DMS79 treated with DMSO at 0.1 percent for 48 hours (cell line): ENCODE data around the gene POC1A.

Experiments
- DNase-seq: peaks from one replicate; lab custom pipeline; 2025; lab: John Stamatoyannopoulos, UW

Gene POC1A

DNA sequence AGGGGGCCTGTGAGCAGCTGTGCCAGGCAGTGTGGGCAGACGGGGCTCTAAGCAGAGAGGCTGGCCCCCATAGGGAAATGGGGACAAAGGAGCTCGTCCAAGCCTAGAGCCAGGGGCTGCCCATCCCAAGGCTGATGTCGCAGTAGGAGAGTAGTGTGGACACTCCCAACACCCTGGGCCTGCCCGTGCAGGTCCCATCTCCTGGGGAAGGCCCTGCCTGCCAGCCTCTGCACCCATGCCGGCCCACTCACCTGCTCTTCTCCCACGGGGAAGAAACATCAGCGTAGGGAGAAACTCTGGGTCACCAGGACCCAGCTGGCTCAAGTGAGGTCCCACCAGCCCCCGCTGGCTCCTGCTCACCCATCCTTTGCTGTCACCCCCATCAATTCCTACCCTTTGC, 87.2 kb downstream of the POC1A start:
- no peak for DNase-seq

DNA sequence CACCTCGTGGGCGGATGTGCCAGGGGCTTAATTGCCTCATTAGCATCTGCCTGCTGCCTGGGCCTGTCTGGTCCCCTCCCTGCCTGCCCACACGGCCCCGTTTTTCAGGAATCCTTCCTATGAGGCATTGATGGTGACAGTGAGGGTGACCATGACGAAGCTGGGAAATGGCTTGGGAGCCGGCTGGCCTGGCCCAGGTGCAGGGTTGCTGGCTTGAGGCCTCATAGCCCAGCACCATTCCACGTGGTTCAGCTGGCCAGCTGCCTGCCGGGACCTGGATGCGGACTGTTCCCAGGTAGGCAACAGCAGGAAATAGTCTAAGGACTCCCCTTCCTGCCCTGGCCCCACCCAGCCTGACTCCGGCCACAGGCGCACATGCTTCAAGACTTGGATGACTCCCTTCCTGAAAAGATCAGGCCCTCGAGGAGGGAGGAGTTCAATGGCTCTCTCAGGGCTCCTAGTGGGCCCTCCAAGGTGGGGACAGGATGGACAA, 88.9 kb downstream of the POC1A start:
- DNase-seq: no peak

DNA sequence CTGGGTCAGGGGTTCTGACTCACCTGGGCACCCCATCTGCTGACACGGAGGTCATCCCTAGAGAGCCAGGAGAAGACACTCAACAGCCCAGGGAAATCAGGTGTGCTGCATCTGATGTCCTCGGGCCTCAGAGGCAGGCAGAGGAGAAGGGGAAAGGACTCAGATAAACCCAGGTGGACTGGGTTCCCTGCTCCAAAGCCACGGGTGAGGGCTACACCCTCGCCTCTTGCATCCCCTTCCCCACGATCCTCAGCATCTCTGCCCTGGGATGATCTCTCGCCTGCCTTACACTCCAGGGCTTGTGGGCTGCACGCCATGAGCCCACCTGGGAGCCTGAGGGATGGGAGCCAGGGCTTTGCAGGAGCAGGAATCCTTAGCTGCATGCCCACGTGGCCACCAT, 89.7 kb downstream of the POC1A start:
- no peak for DNase-seq

DNA sequence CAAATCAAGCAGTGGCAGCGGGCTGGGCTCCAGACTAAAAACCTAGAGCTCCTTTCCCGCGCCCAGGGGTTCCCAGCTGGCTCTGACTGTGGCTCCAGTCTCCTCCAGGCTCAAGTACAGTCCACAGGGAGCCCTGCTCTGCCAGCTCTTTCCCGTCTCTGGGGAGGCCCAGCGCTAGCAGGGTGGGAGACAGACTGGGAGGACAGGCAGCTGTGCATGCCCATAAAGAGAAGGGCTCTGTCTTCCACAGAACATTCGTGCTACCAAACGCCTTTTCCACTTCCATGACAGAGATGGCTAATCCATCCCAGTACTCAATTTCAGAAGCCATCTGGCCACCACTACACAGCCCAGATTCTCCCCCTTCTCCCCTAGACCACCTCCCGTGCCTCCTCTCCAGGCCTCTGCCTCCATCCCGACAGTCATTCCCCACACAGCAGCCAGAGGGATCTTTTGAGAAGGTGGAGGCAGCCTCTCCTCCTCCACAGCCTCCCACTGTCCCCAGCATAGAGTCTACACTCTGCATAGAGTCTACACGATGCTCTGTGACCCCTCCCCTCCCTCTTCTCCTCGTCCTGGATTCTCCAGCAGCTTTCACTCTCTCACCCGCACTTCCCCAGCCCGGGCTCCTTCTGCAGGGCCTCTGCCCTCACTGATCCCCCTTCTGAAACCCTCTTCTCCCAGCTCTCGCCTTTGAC, 91.0 kb downstream of the POC1A start:
- no peak for DNase-seq

DNA sequence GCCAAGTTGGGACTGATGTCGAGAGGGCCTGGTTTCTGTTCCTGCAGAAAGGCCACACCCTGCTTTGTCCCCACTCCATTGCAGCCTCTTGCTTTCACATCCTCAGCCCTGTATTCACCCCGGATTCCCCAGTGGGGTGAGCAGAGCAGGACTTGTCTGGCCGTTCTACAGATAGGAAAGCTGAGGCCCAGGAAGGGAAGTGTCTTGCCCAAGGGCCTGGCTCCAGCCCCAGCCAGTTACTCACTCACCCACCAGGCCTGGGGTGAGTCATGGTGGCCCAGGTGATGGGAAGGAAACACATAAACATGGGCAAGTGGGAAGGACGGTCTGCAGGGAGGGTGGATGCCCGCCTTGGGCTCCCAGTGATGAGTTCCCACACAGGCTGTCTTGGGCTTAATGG, 91.7 kb downstream of the POC1A start:
- no peak for DNase-seq

DNA sequence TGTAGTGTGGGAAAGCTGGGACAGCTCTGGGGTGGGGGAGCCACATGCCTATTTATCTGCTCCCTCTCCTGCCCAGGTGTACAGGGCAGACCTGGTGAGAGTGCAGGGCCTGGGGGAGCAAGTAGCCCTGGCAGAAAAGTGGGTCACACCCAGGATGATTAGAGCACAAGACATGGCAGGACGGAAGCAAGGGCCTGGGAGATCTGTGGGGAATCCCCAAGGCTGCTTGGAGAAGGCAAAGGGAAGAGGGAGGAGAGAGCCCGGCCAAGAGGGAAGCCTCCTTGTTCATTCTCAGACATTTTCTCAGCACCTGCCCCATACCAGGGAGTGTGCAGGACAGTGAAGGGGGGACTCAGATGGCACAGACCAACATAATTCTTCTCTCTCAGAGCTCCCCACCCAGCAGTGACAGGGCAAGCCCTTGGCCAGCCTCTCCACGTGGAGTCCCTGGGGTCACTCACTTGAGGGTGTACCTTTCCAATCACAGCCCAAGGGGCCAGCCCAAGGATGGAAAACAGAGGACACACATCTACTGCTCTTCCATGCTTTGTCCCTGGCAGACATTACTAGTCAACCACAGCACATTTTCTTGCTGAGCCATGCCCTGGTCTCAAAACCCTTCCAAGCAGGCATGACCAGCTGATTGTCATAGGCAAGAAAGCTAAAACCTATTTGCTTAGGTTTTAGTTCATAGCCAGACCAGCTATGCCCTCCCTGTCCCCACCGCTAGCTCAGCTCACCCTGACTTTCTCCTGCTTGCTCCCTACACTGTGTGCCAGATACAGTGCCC, 92.9 kb downstream of the POC1A start:
- no peak for DNase-seq

DNA sequence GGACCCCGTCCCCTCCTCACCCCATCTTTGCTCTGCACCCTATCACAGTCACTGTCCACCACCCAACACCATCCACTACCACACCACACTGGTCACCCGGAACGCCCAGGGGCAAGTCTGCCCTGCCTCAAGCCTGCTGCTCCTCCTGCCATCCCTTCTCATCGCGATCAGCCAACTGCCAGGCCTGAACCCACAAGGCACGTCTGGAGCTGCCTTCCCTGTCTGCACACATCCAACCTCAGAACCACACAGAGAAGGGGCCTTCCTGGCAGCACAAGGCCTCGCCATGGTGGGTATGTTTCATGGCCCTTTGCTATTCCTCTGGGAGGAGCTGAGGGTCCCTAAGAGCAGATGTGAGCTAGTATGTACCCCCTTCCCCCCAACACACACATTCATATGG, 94.4 kb downstream of the POC1A start:
- DNase-seq: no peak

DNA sequence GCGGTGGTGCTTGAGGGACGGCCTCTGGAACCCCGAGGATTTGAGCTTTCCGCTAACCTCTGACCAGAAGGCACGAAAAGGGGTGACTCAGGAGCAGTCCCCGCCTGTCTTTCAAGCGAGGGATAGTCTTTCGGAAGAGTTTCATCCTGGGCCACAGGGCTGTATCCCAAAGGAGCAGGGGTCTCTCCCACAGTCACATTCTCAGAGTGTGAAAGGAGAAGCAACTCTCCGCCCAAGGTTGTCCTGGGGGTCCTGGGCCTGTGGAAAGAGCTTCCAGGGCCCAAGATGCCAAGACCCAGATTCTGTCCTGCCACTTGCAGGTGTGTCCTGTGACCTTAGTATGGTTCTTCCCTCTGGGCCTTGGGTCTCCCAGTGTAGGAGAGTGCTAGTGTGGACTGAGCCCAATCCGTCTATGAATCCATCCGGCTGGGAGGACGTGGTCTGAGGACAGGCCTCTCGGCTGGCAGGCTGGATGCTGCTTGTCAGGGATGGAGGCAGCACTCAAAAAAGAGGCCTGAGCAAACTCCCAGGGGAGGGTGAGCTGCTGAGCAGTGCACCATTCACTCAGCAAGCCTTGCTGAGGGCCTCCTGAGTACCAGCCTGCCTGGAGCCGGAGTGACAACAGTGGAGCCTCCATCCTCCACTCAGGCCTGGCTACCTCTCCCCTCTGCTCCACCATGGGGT, 96.3 kb downstream of the POC1A start:
- DNase-seq: no peak

DNA sequence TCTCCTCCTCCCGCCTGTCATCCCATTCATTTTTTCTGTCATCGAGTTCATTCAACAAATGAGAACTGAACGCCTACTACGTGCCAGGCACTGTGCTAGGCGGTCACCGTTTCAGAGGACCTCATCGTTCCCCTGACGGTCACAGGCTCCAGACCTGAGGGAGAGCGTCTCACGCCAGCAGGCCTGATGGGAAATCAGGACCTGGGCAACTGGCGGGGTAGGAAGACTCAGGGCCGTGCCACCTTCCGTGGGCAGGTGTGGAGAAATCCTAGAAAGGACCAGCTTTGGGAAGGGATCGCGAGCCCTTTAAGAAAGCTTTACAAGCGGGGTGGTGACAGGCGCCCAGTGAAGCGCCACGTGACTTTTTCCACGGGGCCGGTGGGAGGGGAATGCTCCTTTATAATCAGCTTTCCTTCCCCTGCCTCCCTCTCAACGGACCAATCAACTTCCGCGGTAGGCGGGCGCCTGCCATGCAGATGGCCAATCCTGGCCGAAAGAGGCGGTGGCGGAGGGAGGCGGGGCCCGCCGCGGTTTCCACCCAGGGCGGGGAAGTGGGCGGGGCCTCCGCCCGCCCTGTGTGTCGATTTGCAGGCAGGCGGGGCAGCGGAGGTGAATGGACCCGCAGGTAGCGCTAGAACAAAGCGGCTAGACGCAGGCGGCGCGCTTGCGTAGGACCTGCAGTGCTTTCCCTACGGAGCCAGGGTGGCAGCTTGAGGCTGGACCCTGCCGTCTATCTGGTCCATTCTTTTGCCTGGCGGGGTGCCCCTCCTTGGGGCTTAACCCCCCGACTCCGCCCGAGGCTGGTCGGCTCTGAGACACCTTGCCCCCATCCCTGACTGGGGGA, 97.0 kb downstream of the POC1A start:
- DNase-seq: peak; percentile 87

DNA sequence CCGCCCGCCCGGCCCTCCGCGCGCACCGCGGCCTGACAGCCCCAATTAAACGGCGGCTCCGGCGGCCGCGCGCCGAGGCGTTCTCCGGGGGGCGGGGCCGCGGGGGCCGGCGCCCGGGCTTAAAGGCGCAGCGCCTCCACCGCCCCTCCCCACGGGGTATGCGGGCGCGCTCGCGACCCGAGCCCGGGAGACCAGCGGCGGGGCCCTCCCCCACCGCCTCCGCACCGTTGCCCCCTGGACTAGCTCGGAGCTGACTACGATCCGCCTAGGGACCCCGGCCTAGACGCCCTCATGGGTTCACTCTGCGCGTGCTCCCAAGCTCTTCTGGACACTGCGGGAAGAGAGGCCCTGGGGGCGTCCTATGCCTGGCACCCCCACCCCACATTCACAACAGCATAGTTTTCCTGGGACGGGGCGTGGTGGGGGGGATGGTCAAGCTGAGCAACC, 97.7 kb downstream of the POC1A start, which contains the start of gene DUSP7:
DUSP7 (minus strand) TSS at position 51 of the 447 bp plus-strand sequence. CDS start 205 bp downstream, outside the sequence.
- no peak for DNase-seq

DNA sequence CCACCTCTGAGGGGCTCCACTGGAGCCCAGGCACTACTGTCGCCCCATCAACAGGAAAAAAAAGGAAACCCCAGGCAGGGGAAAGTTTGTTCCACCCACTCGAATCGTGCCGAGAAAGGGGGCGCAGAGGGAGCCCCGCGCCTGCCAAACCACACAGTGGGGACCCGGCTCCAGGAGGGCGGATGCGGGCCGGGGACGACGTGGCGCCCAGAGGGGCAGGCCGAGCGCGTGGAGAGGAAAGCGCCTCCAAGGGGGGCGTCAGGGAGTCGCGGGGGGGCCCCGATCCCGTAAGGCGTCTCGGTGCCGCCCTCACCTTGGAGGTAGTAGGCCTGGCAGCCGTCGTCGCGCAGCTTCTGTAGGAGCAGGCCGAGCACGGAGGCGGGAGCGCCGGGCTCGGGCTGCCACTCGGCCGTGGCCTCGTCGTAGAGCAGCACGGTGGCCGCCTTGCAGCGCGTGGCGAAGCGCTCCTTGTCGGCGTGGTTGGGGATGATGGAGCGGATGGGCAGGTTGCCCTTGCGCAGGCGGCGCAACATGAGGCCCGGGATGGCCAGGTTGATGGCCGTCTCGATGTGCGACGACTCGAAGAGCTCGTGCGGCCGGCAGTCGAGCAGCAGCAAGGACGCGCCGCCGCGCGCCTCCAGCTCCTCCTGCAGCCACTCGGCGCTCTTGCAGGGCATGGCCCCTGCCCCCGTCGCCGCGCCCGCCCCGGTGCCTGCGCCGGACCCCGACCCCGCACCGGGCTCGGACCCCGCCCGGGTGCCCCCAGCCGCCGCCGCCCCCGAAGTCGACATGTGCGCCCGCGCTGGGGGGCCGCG, 98.5 kb downstream of the POC1A start:
- DNase-seq: no peak

DNA sequence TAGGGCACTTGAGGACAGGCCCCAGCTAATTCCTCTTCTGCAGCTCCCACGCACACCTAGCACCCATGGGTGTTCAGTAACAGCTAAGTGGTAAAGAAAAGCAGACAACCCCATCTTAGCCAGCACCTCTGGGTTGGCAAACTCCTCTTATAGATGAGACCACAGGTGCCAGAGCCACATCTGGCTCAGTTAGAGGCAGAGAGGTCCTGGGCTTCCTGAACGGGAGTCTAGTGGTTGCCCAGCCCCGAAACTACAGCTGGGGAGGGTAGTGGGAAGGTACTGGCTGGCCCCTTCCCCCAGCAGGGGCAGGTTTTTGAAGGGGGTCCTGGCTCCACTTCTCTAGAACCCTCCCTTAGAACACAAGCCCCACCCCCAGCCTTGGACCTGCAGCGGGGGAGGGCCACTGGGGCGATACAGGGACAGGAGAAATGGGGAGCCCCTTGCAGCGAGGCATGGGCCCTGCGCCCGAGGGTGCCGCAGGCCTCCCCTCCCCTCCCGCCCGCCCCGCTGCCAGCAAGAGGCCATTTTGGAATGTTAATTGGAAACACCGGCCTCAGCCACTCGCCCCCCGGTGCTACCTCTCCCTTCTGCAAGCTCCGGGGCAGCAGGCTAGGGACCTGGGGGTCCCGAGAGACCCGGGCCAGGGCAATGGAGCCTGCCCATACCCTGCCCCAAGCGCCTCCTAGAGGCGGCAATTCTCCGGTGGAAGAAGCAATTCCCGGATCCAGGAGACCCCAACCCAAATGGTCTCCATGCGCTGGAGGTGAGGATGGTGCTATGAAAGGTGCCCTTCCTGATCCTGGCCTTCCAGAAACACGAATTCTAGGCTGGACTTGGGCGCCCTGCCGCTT, 99.3 kb downstream of the POC1A start:
- DNase-seq: no peak

DNA sequence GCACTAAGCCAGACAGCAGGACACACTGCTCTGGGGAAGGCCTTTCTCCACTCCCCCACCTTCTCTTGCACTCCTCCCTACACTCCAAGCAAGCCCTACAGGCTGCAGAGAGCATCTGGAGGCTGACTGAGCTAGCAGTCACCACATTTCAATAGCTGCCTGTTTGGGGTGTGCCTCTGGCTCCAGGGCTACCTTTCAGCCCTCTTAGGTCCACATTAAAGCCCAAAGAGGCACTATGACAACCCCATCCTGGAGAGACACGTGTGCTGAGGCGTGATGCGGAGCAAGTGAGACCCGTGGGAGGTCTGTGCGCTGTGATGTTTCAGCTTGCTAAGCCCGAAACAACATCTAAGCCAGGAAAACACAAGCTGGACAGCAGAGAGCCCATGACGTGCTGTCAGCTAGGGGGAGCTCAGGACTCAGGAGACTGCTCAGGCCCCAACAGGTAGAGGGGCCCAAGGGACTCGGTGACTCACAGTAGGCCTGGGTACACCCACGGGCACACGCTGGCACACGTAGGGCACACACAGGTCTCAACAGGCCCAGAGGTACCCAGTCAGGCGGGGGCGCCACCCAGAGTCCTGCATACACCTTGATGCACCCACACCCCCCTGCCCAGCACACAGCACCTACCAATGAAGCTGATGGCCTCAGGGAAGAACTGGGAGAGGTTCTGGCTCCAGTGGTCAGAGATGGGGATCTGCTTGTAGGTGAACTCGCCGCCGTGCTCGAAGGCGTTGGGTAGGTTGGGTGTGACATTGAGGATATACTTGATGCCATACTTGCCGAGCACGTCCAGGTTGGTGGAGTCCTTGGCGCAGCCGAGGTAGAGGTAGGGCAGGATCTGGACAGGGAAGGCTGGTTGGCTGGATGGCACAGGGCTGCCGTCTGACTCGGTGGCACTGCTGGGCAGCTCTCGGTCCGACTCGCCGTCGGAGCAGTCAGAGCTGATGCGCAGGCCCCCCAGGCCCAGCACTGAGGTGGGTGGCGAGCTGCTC, 100.6 kb downstream of the POC1A start:
- DNase-seq: no peak

DNA sequence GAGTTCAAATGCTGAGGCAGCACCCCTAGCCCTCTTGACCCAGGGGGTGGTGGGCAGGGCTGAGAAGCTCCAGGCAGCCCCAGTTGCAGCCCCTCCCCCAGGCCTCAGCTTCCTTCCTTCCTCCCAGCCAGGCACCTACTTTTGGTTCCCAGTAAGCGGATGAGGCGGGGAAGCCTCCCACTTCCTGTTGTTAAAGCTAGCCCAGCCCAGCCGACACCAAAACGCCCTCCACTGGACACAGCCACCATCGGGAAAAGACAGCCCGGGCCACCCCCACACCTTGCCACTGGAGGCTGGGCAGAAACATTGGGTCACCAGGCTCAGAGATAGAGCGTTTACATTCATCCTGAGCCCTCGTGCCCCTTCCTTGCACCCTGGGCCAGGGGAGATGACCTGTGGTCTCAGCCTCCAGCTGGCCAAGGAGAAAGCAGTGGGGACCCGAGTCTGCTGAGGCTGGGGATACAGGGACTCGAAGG, 101.4 kb downstream of the POC1A start:
- no peak for DNase-seq

DNA sequence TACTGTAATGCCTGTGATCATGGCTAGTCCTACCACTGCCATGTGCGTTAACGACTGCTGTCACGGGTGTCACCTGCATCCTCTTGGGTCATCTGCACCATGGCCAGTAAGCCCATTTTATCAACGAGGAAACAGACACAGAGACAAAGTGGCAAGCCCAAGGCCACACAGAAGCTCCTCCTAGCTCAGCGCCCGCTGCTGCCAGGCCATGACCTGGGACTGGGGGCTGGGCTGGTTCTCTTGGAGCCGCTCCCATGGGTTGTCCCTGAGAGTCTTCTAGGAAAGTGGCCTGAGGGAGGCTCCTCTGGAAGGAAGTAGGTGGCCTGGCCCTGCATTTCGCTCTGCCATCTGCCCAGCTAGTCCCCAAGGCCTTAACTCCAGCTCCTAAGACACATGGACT, 102.8 kb downstream of the POC1A start:
- no peak for DNase-seq

DNA sequence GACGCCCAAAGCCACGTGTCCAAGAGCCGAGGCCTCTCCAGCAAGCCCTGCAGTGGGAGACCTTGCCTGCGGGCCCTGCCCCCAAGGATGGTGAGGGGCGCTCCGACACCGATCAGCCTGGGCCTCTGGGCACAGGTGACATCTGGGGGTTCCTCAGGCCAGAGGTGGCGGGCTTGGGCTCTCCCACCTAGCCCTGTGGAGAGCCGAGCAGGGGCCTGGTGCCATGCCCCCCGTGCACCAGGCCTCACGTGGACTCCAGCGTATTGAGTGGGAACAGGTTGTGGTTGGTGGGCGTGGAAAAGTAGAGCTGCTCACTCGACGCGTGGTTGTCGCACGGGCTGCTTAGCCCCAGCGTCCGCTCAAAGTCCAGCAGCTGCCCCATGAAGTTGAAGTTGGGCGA, 103.7 kb downstream of the POC1A start:
- DNase-seq: no peak

DNA sequence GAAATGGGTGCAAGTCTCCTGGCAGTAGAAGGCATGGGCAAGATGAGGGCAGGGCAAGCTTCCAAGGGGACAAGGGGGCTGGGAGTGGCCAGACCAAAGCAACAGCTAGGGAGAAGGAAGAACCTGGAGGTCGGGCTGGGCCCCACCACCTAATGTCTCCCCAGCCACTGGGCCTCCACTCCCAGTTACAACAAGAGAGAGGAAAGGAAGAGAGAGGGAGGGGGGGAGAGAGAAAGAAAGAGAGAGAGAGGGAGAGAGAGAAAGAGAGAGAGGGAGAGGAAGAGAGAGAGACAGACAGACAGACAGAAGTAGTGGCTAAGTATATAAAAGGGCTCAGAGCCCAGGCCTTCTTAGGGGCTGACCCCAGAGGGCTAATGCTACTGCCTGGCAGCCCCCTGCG, 104.7 kb downstream of the POC1A start:
- no peak for DNase-seq

DNA sequence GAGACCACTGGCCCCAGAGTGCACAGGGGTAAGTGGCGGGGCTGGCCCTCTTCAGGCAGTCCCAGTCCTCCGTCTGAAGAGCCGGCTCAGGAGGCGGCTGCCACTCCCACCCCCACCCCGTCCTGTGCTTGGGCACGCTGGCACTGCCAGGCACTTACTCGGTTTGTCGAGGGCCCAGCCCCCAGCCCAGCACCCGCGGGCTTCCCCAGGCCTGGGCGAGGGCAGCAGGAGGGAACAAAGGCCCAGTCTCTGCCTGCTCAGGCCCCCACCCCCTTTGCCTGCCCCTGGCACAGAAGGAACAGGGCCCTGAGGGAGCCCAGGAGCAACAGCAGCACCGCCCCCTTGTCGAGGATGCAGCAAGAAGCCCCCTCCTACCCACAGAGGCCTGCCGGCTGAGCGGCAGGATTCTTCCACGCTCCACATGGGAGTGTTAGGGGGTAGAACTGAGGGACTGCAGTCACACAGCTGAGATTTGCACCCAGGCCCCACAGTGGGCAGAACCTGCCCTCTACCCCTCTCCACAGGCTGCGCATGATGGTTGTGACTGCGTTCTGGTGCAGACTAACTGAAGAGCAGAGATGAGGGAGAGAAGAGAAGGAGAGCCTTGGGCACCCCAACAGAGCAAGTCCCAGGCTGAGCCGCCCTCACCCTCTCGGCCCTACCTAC, 106.8 kb downstream of the POC1A start:
- DNase-seq: no peak
